Peyer's patch (tissue), 4 donors: ENCODE data around the gene DCAF8L2.

Experiments
- POLR2A ChIP-seq, 2 donors: fragments of 450-650 bp; IDR thresholded peaks; one replicate each; pipeline ENCODE4 v1.5.1; 2017; ENCODE audit warnings: antibody characterized with exemption in 2 of 2, mild to moderate bottlenecking in 2 of 2, moderate library complexity in 2 of 2
- TF ChIP-seq, protein P1 (sequence below), 6 experiments: fragments of 450-650 bp in 4 of 6; fragments of 200-600 bp in 2 of 6; sonication (generic) in 1 of 6; IDR thresholded peaks; one replicate each; pipeline ENCODE4 v1.5.1; 2017 to 2019; ENCODE audit warnings: antibody characterized with exemption in 6 of 6, mild to moderate bottlenecking in 3 of 6, moderate library complexity in 1 of 6

DNA sequence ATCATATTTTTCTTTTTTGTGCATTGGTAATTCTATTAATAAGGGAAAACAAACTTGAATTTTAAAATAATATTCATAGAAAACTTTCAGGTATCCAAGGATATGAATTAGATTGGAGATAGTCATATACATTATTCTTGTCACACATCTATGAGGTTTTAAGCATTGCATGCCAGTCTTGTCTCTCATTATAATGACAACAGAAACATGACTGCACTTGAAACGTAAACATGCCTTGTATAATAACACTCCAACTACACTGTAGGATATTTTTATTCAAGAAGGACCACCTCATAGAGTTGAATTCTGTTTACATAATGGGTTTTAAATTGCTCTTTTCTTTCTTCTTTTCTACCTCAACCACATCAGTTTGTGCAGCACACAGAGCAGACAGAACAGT lies 104.5 kb downstream of the DCAF8L2 start:
- TF ChIP-seq, protein P1, sequence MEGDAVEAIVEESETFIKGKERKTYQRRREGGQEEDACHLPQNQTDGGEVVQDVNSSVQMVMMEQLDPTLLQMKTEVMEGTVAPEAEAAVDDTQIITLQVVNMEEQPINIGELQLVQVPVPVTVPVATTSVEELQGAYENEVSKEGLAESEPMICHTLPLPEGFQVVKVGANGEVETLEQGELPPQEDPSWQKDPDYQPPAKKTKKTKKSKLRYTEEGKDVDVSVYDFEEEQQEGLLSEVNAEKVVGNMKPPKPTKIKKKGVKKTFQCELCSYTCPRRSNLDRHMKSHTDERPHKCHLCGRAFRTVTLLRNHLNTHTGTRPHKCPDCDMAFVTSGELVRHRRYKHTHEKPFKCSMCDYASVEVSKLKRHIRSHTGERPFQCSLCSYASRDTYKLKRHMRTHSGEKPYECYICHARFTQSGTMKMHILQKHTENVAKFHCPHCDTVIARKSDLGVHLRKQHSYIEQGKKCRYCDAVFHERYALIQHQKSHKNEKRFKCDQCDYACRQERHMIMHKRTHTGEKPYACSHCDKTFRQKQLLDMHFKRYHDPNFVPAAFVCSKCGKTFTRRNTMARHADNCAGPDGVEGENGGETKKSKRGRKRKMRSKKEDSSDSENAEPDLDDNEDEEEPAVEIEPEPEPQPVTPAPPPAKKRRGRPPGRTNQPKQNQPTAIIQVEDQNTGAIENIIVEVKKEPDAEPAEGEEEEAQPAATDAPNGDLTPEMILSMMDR (IDR thresholded peaks at IDR 0.05), result no peak
- no peak for TF ChIP-seq POLR2A (IDR thresholded peaks at IDR 0.05)
